Gastroesophageal sphincter (tissue), 3 donors: Measurements from ENCODE around the gene HAUS7.

Experiments
- CTCF ChIP-seq, 4 experiments: fragments of 200-600 bp in 2 of 4; fragments of 450-650 bp in 2 of 4; sonication (generic) in 1 of 4; IDR thresholded peaks; one replicate each; pipeline ENCODE4 v1.5.1; 2017 to 2019; ENCODE audit warnings: antibody characterized with exemption in 4 of 4, mild to moderate bottlenecking in 2 of 4, moderate library complexity in 2 of 4
- EP300 ChIP-seq: sonication (generic); formaldehyde crosslinking; IDR thresholded peaks from one replicate; pipeline ENCODE4 v1.6.1; 2017; ENCODE audit warnings: antibody characterized with exemption, mild to moderate bottlenecking
- POLR2A ChIP-seq, 2 donors: fragments of 450-650 bp; IDR thresholded peaks; one replicate each; pipeline ENCODE4 v1.6.1; 2017; ENCODE audit warnings: antibody characterized with exemption in 2 of 2, mild to moderate bottlenecking in 2 of 2, moderate library complexity in 1 of 2
- POLR2AphosphoS5 ChIP-seq: sonication (generic); formaldehyde crosslinking; IDR thresholded peaks from one replicate; pipeline ENCODE4 v1.6.1; 2017; ENCODE audit warnings: antibody characterized with exemption

GRCh38 chrX:153439977-153440376 lies 30.4 kb downstream of the HAUS7 start:
- TF ChIP-seq CTCF (IDR thresholded peaks at IDR 0.05) = no peak
- no peak for TF ChIP-seq POLR2AphosphoS5
- no peak for TF ChIP-seq POLR2A (IDR thresholded peaks at IDR 0.05)
- TF ChIP-seq EP300 = no peak
